WI38 (cell line): Measurements from ENCODE around the gene ADGRV1.
"Not testable (repeated sequence)": the region's sequence is repeated elsewhere in the genome, so short reads cannot be mapped to it uniquely, and the experiment has no call there.

Source experiments
- H3K4me3 ChIP-seq: 2 replicates; pipeline ENCODE4 v1.5.1; 2011; ENCODE audit warnings: low read depth, mild to moderate bottlenecking, control low read depth, low read length
- CTCF ChIP-seq: IDR thresholded peaks from 2 replicates; pipeline ENCODE4 v1.5.1; 2012; ENCODE audit warnings: low read depth, mild to moderate bottlenecking, control low read depth, low read length

The ADGRV1 gene

GRCh38 chr5:90562341-90562740 lies 3.7 kb downstream of the ADGRV1 start:
- H3K4me3 ChIP-seq = no peak overlapping the region

DNA sequence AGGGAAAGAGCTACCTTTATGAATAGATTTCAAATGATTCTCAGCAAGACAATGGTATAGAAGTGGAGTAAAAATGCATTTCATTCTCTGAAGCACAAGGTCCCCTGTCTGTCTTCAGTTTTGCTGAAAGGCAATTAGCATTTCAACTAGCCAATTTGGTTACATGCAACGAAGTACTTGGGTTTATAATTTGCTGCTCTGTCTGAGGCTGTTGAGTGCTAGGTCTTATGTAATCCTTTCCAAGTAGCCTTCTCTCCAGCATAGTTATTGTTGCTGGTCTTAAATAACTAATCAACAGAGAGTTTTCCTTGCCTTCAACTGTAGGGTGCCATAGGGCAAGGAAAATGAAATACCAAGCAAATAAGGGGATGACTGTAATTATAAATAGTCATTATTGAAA lies 4.5 kb downstream of the ADGRV1 start:
- TF ChIP-seq CTCF = no peak
- H3K4me3 ChIP-seq = no peak overlapping the region

More at GRCh38 chr5:90562341-90562740, 3.7 kb downstream of the ADGRV1 start:
- no peak for TF ChIP-seq CTCF

GRCh38 chr5:90565491-90565890 lies 6.9 kb downstream of the ADGRV1 start:
- TF ChIP-seq CTCF = no peak
- H3K4me3 ChIP-seq = no peak overlapping the region

GRCh38 chr5:90569084-90569483 lies 10.5 kb downstream of the ADGRV1 start:
- no peak for TF ChIP-seq CTCF
- H3K4me3 ChIP-seq = no peak overlapping the region

- H3K4me3 ChIP-seq = no peak overlapping the region
- no peak for TF ChIP-seq CTCF
Observed at GRCh38 chr5:90570034-90570433, 11.4 kb downstream of the ADGRV1 start.

DNA sequence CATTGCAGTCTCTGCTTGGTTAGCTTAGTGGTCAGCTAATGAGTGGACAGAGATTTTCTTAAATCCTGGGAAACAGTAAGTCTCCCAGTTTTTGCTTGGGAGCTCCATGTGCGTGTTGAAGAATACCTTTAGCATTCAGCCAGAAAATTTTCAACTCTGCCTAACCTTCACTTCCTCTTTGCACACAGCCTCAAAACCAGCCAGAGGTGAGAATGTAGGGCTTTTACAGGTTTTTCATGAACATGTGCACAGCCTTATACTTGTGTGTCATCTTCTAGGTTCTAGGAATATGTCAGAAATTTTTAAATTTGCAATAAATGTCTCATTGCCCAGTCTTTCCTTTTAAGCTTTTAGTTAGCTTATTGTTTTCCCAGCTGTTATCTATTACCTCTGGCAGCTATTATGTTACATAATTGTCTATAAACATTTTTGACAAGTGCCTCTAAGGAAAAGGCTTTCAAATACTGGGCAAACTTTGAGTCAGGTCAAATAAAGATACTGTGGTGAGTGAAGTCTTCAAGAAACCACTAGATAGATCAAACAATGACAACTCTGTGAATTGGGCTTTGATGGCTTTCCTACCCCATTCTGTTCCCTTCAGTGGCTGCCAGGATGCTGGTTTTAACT lies 12.7 kb downstream of the ADGRV1 start:
- no peak for TF ChIP-seq CTCF
- H3K4me3 ChIP-seq = no peak overlapping the region

DNA sequence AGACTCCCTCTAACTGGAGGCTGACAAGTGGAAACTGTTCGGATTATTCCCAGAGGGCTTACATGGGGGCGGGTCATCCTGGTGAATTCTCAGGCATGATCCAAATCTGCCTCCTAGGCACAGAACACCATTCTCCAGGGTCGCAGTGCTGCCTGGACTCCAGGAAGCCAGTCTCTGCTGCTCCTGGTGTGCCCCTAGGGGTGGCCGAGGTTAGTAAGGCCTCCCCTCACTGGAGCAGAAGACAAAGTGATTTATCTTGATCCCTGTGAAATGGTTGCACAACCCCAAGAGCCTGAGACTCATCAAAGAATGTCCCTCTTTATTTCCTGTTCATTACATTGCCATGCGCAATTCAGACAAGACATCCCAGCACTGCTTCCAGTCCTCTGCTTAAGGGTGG lies 17.1 kb downstream of the ADGRV1 start:
- no peak for TF ChIP-seq CTCF

DNA sequence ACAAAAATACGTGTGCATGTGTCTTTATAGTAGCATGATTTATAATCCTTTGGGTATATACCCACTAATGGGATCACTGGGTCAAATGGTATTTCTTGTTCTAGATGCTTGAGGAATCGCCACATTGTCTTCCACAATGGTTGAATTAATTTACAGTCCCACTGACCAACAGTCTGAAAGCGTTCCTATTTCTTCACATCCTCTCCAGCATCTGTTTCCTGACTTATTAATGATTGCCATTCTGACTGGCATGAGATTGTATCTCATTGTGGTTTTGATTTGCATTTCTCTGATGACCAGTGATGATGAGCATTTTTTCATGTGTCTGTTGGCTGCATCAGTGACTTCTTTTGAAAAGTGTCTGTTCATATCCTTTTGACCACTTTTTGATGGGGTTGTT lies 18.0 kb downstream of the ADGRV1 start:
- not testable (repeated sequence) for H3K4me3 ChIP-seq

More for the DNA sequence above, 17.1 kb downstream of the ADGRV1 start:
- no peak overlapping the region for H3K4me3 ChIP-seq

- H3K4me3 ChIP-seq = not testable (repeated sequence)
Observed at GRCh38 chr5:90579905-90580304, 21.3 kb downstream of the ADGRV1 start.
